ENCODE measurements around the gene GGA1.

GGA1 gene

DNA sequence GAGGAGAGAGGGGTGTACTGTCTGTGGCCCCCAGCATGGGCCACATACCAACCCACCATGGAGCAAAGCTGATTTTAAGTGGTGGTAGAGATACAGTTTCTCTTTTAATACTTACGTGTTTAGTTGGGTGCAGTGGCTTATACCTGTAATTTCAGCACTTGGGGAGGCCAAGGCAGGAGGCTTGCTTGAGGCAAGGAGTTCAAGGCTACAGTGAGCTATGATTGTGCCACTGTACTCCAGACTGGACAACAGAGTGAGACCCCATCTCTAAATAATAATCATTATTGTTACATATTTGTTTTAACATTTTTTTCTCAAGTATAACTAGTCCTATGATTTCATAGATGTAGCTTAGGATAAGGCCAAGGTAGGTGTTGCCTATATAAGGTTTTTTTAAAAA is 8.8 kb downstream of the GGA1 start:
- Histone ChIP-seq H3K27me3 (ENCODE audit: insufficient read depth, low read length) (no peaks in the 10 kb centered on the region), H3K27ac (ENCODE audit: low read depth, low read length, poor library complexity, severe bottlenecking) (peak overlapping the region; percentile 92), H3K9ac (ENCODE audit: low read length) (no peak overlapping the region), H3K79me2 (ENCODE audit: insufficient read depth, low read length) (no peaks in the 10 kb centered on the region), H3F3A (ENCODE audit: insufficient read depth, low read length) (no peaks in the 10 kb centered on the region), H3K9me3 (ENCODE audit: low read length) (no peaks in the 10 kb centered on the region), H3K4me2 (ENCODE audit: low read length) (no peak overlapping the region), H3K4me1 (ENCODE audit: insufficient read depth, low read length, severe bottlenecking) (peaks cover 14% of the 10 kb centered on the region), H4K20me1 (ENCODE audit: insufficient read depth, low read length) (no peaks in the 10 kb centered on the region), H3K4me3 (ENCODE audit: low read depth, low read length, poor library complexity, severe bottlenecking) (no peak overlapping the region), H2AFZ (ENCODE audit: low read length) (no peak overlapping the region), H3K9me2 (ENCODE audit: low read depth, low read length) (no peaks in the 10 kb centered on the region), H3K36me3 (ENCODE audit: insufficient read depth, low read length) (peaks cover 55% of the 10 kb centered on the region)
- TF ChIP-seq, protein P1, sequence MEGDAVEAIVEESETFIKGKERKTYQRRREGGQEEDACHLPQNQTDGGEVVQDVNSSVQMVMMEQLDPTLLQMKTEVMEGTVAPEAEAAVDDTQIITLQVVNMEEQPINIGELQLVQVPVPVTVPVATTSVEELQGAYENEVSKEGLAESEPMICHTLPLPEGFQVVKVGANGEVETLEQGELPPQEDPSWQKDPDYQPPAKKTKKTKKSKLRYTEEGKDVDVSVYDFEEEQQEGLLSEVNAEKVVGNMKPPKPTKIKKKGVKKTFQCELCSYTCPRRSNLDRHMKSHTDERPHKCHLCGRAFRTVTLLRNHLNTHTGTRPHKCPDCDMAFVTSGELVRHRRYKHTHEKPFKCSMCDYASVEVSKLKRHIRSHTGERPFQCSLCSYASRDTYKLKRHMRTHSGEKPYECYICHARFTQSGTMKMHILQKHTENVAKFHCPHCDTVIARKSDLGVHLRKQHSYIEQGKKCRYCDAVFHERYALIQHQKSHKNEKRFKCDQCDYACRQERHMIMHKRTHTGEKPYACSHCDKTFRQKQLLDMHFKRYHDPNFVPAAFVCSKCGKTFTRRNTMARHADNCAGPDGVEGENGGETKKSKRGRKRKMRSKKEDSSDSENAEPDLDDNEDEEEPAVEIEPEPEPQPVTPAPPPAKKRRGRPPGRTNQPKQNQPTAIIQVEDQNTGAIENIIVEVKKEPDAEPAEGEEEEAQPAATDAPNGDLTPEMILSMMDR (IDR thresholded peaks at IDR 0.05; ENCODE audit: low read length), result no peak
- TF ChIP-seq EZH2 (IDR thresholded peaks at IDR 0.05; ENCODE audit: borderline replicate concordance, low read length), result no peak

DNA sequence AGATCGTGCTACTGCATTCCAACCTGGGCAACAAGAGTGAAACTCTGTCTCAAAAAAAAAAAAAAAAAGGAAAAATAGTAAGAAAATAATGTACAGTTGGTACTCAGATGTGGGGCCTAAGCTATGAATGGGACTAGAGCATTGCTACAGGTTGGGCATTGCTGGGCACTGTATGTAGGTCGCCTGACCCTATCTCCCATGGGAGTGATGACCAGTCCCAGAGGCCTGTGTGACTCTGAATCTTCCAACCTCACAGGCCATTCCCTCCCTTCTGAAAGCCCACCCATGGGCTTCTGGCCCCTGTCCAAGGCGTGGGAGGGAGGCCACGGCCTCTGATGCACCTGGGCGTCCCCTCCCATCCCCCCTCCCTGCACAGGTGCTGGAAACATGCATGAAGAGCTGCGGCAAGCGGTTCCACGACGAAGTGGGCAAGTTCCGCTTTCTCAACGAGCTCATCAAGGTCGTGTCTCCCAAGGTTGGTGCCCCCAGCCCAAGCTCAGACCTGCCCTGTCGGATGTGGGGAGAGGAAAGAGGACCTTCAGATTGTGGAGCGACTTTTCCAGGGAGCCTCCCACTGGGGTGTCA is 9.5 kb downstream of the GGA1 start:
- Histone ChIP-seq H3K27ac (ENCODE audit: low read depth, low read length, poor library complexity, severe bottlenecking) (peak overlapping the region; percentile 92), H3K27me3 (ENCODE audit: insufficient read depth, low read length) (no peaks in the 10 kb centered on the region), H3K4me1 (ENCODE audit: insufficient read depth, low read length, severe bottlenecking) (peaks cover 14% of the 10 kb centered on the region), H3K36me3 (ENCODE audit: insufficient read depth, low read length) (peaks cover 60% of the 10 kb centered on the region), H3K9me2 (ENCODE audit: low read depth, low read length) (no peaks in the 10 kb centered on the region), H2AFZ (ENCODE audit: low read length) (no peak overlapping the region), H3K79me2 (ENCODE audit: insufficient read depth, low read length) (no peaks in the 10 kb centered on the region), H3K9ac (ENCODE audit: low read length) (peak overlapping the region; percentile 62), H4K20me1 (ENCODE audit: insufficient read depth, low read length) (no peaks in the 10 kb centered on the region), H3K4me2 (ENCODE audit: low read length) (peak overlapping the region; percentile 48), H3F3A (ENCODE audit: insufficient read depth, low read length) (no peaks in the 10 kb centered on the region), H3K4me3 (ENCODE audit: low read depth, low read length, poor library complexity, severe bottlenecking) (peak overlapping the region; percentile 27), H3K9me3 (ENCODE audit: low read length) (no peaks in the 10 kb centered on the region)
- TF ChIP-seq, protein P1 (IDR thresholded peaks at IDR 0.05; ENCODE audit: low read length), result no peak
- TF ChIP-seq EZH2 (IDR thresholded peaks at IDR 0.05; ENCODE audit: borderline replicate concordance, low read length), result no peak

DNA sequence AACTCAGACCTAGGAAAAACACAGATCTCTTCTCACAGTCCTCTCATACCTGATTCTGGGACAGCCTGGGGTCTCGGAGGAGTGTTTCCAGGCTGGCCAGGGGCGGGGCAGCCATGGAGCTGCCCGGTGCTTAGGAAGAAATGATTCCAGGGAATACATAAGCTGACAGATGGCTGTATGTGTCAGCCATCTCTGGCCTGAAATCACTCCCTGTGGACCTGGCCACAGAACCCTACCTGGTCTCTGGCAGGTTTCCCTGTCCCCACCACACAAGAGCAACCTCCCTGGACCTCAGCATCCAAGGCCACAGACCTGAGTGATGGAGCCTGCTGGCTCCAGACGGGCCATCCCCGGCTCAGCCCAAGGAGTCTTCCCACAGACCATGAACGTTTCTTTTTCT is 10.0 kb downstream of the GGA1 start:
- H4K20me1 ChIP-seq (ENCODE audit: insufficient read depth, low read length), result no peaks in the 10 kb centered on the region
- peak overlapping the region; percentile 27 for H3K4me3 ChIP-seq (ENCODE audit: low read depth, low read length, poor library complexity, severe bottlenecking)
- H3K27ac ChIP-seq (ENCODE audit: low read depth, low read length, poor library complexity, severe bottlenecking), result peak overlapping the region; percentile 92
- TF ChIP-seq, protein P1 (IDR thresholded peaks at IDR 0.05; ENCODE audit: low read length), result no peak
- no peak for TF ChIP-seq EZH2 (IDR thresholded peaks at IDR 0.05; ENCODE audit: borderline replicate concordance, low read length)
- H2AFZ ChIP-seq (ENCODE audit: low read length), result no peak overlapping the region
- no peaks in the 10 kb centered on the region for H3K79me2 ChIP-seq (ENCODE audit: insufficient read depth, low read length)
- peak overlapping the region; percentile 62 for H3K9ac ChIP-seq (ENCODE audit: low read length)
- no peaks in the 10 kb centered on the region for H3F3A ChIP-seq (ENCODE audit: insufficient read depth, low read length)
- peaks cover 61% of the 10 kb centered on the region for H3K36me3 ChIP-seq (ENCODE audit: insufficient read depth, low read length)
- H3K27me3 ChIP-seq (ENCODE audit: insufficient read depth, low read length), result no peaks in the 10 kb centered on the region
- H3K9me3 ChIP-seq (ENCODE audit: low read length), result no peaks in the 10 kb centered on the region
- peak overlapping the region; percentile 48 for H3K4me2 ChIP-seq (ENCODE audit: low read length)
- no peaks in the 10 kb centered on the region for H3K9me2 ChIP-seq (ENCODE audit: low read depth, low read length)
- H3K4me1 ChIP-seq (ENCODE audit: insufficient read depth, low read length, severe bottlenecking), result peaks cover 15% of the 10 kb centered on the region

Measured in OCI-LY1 (cell line).